Measurements from ENCODE around the gene LTBP3.

GRCh38 chr11:65573391-65574079 lies 15.4 kb upstream of the LTBP3 start:
- no peak for TF ChIP-seq CTCF (IDR thresholded peaks at IDR 0.05)
- no peak for TF ChIP-seq POLR2A (IDR thresholded peaks at IDR 0.05)
- TF ChIP-seq POLR2AphosphoS5 (IDR thresholded peaks at IDR 0.05) = no peak
- no peak for TF ChIP-seq EP300 (IDR thresholded peaks at IDR 0.05; ENCODE audit: low read depth)

Measured in transverse colon (tissue), 4 donors.